Measurements from ENCODE around the gene LAG3.
"Not testable (repeated sequence)": the region's sequence is repeated elsewhere in the genome, so short reads cannot be mapped to it uniquely, and the experiment has no call there.

Gene LAG3

DNA sequence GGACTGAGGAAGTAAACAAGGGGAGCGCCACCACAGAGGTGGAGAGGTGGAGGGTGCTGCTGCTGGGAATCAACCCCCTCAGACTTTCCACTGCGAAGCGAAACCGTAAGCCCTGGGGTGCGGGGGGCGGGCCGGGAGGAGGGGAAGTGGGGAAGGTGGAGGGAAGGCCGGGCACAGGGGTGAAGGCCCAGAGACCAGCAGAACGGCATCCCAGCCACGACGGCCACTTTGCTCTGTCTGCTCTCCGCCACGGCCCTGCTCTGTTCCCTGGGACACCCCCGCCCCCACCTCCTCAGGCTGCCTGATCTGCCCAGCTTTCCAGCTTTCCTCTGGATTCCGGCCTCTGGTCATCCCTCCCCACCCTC, at the start of gene LAG3:
LAG3 (plus strand) TSS at position 190 of the 365 bp plus-strand sequence. CDS start 333 bp downstream, outside the sequence.
- no peak for DNase-seq

GRCh38 chr12:6722863-6723262, 49.5 kb upstream of the LAG3 start:
- no peak for DNase-seq

GRCh38 chr12:6723607-6724408, 48.5 kb upstream of the LAG3 start, which contains the start of gene COPS7A:
Gene COPS7A, plus strand, starts transcription at chr12:6724046. Its CDS starts 611 bp downstream, at chr12:6724657.
- peak; percentile 93 for DNase-seq

DNA sequence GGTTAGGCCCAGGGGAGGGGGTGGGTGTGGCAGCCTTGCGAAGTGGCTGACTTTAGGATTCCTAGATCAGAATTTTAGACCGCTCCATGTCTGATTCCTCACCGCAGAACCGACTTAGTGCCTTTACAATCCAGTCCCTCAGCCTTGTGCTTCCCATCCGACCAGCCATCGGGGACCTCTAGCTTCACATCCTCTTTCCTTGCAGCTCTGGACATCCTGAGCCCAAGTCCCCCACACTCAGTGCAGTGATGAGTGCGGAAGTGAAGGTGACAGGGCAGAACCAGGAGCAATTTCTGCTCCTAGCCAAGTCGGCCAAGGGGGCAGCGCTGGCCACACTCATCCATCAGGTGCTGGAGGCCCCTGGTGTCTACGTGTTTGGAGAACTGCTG, 47.9 kb upstream of the LAG3 start:
- DNase-seq = no peak

GRCh38 chr12:6725350-6725749, 47.0 kb upstream of the LAG3 start:
- DNase-seq = no peak

- no peak for DNase-seq
These were observed 43.1 kb upstream of the LAG3 start for GRCh38 chr12:6729186-6729585.

GRCh38 chr12:6730169-6730568, 42.2 kb upstream of the LAG3 start:
- DNase-seq = no peak

GRCh38 chr12:6734506-6735387, 37.6 kb upstream of the LAG3 start:
- DNase-seq = no peak

GRCh38 chr12:6735448-6736191, 36.7 kb upstream of the LAG3 start:
- DNase-seq = no peak

- no peak for DNase-seq
These were observed 35.6 kb upstream of the LAG3 start for GRCh38 chr12:6736754-6737153.

DNA sequence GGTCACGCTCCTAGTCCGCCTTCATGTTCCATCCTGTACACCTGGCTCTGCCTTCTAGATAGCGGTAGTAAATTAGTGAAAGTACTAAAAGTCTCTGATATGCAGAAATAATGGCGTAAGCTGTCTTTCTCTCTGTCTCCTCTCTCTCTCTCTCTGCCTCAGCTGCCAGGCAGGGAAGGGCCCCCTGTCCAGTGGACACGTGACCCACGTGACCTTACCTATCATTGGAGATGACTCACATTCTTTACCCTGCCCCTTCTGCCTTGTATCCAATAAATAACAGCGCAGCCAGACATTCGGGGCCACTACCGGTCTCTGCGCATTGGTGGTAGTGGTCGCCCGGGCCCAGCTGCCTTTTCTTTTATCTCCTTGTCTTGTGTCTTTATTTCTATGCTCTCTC, 30.2 kb upstream of the LAG3 start:
- not testable (repeated sequence) for DNase-seq

GRCh38 chr12:6742834-6743233, 29.5 kb upstream of the LAG3 start:
- DNase-seq = no peak

GRCh38 chr12:6743300-6743699, 29.0 kb upstream of the LAG3 start:
- not testable (repeated sequence) for DNase-seq

- no peak for DNase-seq
These were observed 26.4 kb upstream of the LAG3 start for GRCh38 chr12:6745741-6746525.

DNA sequence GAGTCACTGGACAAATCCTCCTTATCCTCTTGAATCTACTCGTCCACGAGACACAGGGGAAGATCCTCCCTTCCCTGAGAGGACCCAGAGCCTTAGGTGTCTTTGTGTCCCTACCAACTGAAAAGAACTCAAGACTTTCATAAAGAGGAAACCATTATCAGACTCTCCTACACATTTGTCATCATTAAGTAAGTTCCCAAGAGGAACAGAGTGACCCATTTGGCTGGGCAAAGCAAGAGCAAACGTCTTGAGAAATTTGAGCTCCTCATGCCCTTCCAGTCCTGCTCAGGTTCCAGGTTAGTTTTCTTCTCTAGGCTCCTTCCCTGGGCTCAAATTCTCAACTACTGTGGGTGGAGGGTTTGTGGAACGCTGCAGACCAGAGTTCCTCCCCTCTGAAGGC, 25.1 kb upstream of the LAG3 start:
- DNase-seq = no peak

- DNase-seq = no peak
These were observed 23.6 kb upstream of the LAG3 start for GRCh38 chr12:6748761-6749160.

DNA sequence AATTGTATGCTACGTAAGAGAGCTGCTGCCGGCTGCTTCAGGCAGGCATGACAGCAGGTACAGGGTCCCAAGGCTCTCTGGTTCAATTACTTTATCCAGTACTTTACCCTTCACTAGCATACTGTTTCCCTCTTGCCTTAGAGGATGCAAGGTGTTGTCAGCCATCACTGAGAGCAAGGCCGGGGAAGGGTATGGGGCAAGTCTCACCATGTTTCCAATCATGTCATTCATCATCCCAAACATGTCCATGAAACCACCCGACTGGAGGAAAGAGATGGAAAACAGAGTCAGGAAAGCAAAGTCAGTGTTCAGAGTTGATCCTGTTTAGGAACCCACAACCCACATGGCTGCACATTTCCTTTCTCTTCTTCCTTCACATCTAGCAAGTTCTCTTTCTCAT, 21.8 kb upstream of the LAG3 start:
- no peak for DNase-seq

DNA sequence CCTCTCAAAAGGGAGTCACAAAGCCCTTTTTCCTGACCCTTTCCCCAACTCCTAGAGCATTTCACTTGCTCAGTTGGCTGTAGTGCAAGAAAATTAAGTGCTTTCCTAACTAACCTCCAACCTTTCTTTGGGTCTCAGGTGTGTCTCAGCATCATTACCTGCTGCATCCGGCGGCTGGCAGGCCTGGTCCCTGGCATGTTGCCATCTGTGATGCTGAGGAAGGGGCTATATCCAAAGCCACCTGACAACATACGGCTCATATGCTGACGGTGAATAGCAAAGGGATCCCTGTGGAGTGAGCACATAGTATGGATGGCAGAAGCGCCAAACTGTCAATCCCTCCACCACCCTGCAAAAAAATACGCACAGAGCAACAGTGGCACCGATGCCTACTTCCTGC, 20.6 kb upstream of the LAG3 start:
- no peak for DNase-seq

DNA sequence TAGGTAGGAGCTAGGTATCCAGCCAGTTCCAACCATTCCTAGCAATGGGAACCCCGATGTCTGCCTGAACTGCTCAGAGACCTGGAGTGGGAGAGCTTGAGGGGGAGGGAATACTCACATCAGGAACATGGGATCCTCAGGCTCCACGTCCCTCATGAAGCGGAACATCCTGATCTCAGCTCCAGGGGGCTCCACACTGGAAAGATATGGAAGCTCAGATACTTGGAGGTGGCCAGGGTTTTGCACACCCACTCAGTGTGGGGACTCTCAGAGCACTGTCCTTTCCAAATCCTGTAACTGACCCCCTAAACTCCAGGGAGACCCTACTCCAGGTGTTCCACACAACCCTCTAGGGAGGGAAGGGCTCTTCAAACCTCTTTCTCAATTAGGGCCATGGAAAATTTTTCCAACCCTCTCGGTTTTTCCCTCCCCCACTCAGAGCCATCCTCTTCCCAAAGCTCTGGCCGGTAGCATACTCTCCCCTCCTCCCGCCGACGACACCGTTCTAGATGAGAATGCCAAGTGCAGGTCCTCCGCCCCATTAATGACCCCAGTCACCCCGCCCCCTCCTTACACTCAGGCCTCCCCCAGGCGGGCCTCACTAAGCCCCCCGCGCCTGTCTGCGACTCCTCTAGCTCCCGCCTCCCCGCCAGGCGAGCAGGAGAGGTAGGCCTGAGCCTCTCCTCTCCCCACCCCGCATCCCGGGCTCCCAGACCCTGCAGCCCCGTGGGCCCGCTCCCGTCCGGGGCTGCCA, 20.0 kb upstream of the LAG3 start:
- DNase-seq = no peak

GRCh38 chr12:6752921-6753771, 19.2 kb upstream of the LAG3 start, which contains the start of gene MLF2:
Gene MLF2, minus strand, starts transcription at chr12:6753141. Its CDS starts 807 bp downstream, at chr12:6752334.
- peak; percentile 98 for DNase-seq

Measured in activated CD4-positive, CD25-positive, alpha-beta regulatory T cell treated with anti-CD3 and anti-CD28 coated beads, Interleukin-2, amount 50 U/mL, for 72 hours (primary cell).